HepG2 (cell line): ENCODE data around the gene ELAVL3. TPM values are rescaled to one million over a fixed set of nuclear protein-coding genes. Genes with fewer than 3 reads are reported as not detected.

Experiments used
- ARID4A ChIP-seq: sonication (generic); formaldehyde crosslinking; IDR thresholded peaks from 2 replicates; pipeline ENCODE4 v1.5.0; 2020; ENCODE audit warnings: mild to moderate bottlenecking, missing genetic modification reagents, borderline replicate concordance
- GZF1 ChIP-seq: sonication (generic); formaldehyde crosslinking; IDR thresholded peaks from 2 replicates; pipeline ENCODE4 v1.5.1; 2020; ENCODE audit warnings: mild to moderate bottlenecking, missing genetic modification reagents
- IKZF4 ChIP-seq: sonication (generic); formaldehyde crosslinking; IDR thresholded peaks from 2 replicates; pipeline ENCODE4 v1.5.1; 2020; ENCODE audit warnings: borderline replicate concordance, mild to moderate bottlenecking, low read depth, missing genetic modification reagents; ENCODE audit errors: not compliant biosample characterization
- IRF2 ChIP-seq: IDR thresholded peaks from 2 replicates; pipeline ENCODE4 v1.6.1; 2018; ENCODE audit warnings: missing genetic modification reagents, missing compliant biosample characterization
- POGZ ChIP-seq: sonication (generic); formaldehyde crosslinking; IDR thresholded peaks from 2 replicates; pipeline ENCODE4 v1.4.0; 2020; ENCODE audit warnings: mild to moderate bottlenecking, missing genetic modification reagents
- PRPF4 ChIP-seq: fragments of 200-400 bp; formaldehyde crosslinking; IDR thresholded peaks from 2 replicates; pipeline ENCODE4 v1.6.1; 2016; ENCODE audit warnings: low read length, low read depth; ENCODE audit not compliant: poor library complexity, severe bottlenecking
- RAD21 ChIP-seq: fragments of 450-650 bp; formaldehyde crosslinking; IDR thresholded peaks from 2 replicates; pipeline ENCODE4 v1.5.0; 2020; ENCODE audit warnings: mild to moderate bottlenecking
- SRSF1 ChIP-seq: fragments of 200-400 bp; formaldehyde crosslinking; optimal IDR thresholded peaks from 2 replicates; pipeline ENCODE3; 2017; ENCODE audit warnings: mild to moderate bottlenecking, low read depth, low read length, moderate library complexity
- TMF1 ChIP-seq: sonication (generic); formaldehyde crosslinking; IDR thresholded peaks from 2 replicates; pipeline ENCODE4 v1.8.1; 2022; ENCODE audit warnings: low read depth, missing genetic modification reagents
- U2AF1 ChIP-seq: fragments of 200-400 bp; formaldehyde crosslinking; optimal IDR thresholded peaks from 2 replicates; pipeline ENCODE3; 2017; ENCODE audit warnings: mild to moderate bottlenecking, low read depth, low read length
- ZNF232 ChIP-seq: sonication (generic); formaldehyde crosslinking; IDR thresholded peaks from 2 replicates; pipeline ENCODE4 v1.4.0; 2020; ENCODE audit warnings: missing genetic modification reagents, borderline replicate concordance
- ZNF562 ChIP-seq: sonication (generic); formaldehyde crosslinking; IDR thresholded peaks from 2 replicates; pipeline ENCODE4 v1.8.0; 2022; ENCODE audit warnings: missing genetic modification reagents, borderline replicate concordance
- ZNF839 ChIP-seq: sonication (generic); formaldehyde crosslinking; IDR thresholded peaks from 2 replicates; pipeline ENCODE4 v1.4.0; 2020; ENCODE audit warnings: missing genetic modification reagents, mild to moderate bottlenecking, borderline replicate concordance
- polyA plus RNA-seq, 8 experiments: library from polyadenylated mRNA; depleted of rRNA in 3 of 8; stranded (reverse) in 7 of 8; unstranded in 1 of 8; fragments of >200 nt; fragmentation: Illumina TruSeq in 4 of 8; extraction: Trizol in 4 of 8; gene quantifications; 2 replicates each; pipeline versions ENCODE4 v1.2.1 to v1.2.3, GENCODE V29; 2011 to 2016; ENCODE audit warnings: low read depth in 4 of 8, missing spikeins in 1 of 8, mixed read lengths in 1 of 8; ENCODE audit not compliant: insufficient read depth in 1 of 8
- total RNA-seq, 5 experiments: library from RNA; depleted of rRNA; stranded (reverse); fragments of >200 nt; fragmentation: Illumina TruSeq; extraction: Trizol; gene quantifications; 2 replicates each; pipeline ENCODE4 v1.2.3, GENCODE V29; 2016; ENCODE audit warnings: low read depth in 1 of 5
- TF ChIP-seq, protein P1 (sequence below): sonication (generic); formaldehyde crosslinking; IDR thresholded peaks from one replicate; pipeline ENCODE4 v1.5.1; 2020; ENCODE audit warnings: mild to moderate bottlenecking, missing genetic modification reagents; ENCODE audit errors: not compliant biosample characterization
- TF ChIP-seq, protein P2 (sequence below): sonication (generic); formaldehyde crosslinking; IDR thresholded peaks from 2 replicates; pipeline ENCODE4 v1.8.1; 2023; ENCODE audit warnings: mild to moderate bottlenecking, inconsistent platforms, moderate library complexity, missing genetic modification reagents, borderline replicate concordance

Gene ELAVL3
- total and polyA plus RNA-seq, 2 of the 13 experiments (the other 11 are each of a cell fraction or from before 2014, with no cell fraction given): 0.03 TPM; not detected in 1

- TF ChIP-seq, protein P1, sequence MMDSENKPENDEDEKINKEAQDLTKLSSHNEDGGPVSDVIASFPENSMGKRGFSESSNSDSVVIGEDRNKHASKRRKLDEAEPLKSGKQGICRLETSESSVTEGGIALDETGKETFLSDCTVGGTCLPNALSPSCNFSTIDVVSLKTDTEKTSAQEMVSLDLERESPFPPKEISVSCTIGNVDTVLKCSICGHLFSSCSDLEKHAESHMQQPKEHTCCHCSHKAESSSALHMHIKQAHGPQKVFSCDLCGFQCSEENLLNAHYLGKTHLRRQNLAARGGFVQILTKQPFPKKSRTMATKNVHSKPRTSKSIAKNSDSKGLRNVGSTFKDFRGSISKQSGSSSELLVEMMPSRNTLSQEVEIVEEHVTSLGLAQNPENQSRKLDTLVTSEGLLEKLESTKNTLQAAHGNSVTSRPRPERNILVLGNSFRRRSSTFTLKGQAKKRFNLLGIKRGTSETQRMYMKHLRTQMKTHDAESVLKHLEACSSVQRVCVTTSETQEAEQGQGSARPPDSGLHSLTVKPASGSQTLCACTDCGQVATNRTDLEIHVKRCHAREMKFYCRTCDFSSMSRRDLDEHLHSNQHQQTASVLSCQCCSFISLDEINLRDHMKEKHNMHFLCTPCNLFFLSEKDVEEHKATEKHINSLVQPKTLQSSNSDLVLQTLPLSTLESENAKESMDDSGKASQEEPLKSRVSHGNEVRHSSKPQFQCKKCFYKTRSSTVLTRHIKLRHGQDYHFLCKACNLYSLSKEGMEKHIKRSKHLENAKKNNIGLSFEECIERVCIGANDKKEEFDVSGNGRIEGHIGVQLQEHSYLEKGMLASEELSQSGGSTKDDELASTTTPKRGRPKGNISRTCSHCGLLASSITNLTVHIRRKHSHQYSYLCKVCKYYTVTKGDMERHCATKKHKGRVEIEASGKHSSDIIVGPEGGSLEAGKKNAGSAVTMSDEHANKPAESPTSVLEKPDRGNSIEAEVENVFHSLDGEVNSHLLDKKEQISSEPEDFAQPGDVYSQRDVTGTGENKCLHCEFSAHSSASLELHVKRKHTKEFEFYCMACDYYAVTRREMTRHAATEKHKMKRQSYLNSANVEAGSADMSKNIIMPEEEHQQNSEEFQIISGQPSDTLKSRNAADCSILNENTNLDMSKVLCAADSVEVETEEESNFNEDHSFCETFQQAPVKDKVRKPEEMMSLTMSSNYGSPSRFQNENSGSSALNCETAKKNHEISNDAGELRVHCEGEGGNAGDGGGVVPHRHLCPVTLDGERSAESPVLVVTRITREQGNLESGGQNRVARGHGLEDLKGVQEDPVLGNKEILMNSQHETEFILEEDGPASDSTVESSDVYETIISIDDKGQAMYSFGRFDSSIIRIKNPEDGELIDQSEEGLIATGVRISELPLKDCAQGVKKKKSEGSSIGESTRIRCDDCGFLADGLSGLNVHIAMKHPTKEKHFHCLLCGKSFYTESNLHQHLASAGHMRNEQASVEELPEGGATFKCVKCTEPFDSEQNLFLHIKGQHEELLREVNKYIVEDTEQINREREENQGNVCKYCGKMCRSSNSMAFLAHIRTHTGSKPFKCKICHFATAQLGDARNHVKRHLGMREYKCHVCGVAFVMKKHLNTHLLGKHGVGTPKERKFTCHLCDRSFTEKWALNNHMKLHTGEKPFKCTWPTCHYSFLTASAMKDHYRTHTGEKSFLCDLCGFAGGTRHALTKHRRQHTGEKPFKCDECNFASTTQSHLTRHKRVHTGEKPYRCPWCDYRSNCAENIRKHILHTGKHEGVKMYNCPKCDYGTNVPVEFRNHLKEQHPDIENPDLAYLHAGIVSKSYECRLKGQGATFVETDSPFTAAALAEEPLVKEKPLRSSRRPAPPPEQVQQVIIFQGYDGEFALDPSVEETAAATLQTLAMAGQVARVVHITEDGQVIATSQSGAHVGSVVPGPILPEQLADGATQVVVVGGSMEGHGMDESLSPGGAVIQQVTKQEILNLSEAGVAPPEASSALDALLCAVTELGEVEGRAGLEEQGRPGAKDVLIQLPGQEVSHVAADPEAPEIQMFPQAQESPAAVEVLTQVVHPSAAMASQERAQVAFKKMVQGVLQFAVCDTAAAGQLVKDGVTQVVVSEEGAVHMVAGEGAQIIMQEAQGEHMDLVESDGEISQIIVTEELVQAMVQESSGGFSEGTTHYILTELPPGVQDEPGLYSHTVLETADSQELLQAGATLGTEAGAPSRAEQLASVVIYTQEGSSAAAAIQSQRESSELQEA (CRISPR knock-in tag): no peak
- no peak for TF ChIP-seq ZNF562
- no peak for TF ChIP-seq ZNF839
- TF ChIP-seq, protein P2, sequence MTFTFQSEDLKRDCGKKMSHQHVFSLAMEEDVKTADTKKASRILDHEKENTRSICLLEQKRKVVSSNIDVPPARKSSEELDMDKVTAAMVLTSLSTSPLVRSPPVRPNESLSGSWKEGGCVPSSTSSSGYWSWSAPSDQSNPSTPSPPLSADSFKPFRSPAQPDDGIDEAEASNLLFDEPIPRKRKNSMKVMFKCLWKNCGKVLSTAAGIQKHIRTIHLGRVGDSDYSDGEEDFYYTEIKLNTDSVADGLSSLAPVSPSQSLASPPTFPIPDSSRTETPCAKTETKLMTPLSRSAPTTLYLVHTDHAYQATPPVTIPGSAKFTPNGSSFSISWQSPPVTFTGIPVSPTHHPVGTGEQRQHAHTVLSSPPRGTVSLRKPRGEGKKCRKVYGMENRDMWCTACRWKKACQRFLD (CRISPR knock-in tag): no peak; the same call in 1 of the 2 replicates
- TF ChIP-seq IKZF4 (CRISPR knock-in tag): no peak
- TF ChIP-seq TMF1 (CRISPR knock-in tag): no peak
- peak; percentile 80 for TF ChIP-seq IRF2 (CRISPR knock-in tag)
- TF ChIP-seq POGZ: peak; percentile 81
- TF ChIP-seq PRPF4: no peak
- TF ChIP-seq SRSF1: peak; percentile 58
- no peak; the same call in 1 of the 2 replicates for TF ChIP-seq GZF1 (CRISPR knock-in tag)
- TF ChIP-seq ARID4A (CRISPR knock-in tag): peak; percentile 95
- no peak for TF ChIP-seq RAD21 (CRISPR knock-in tag)
- TF ChIP-seq ZNF232: no peak; the same call in 1 of the 2 replicates
- TF ChIP-seq U2AF1: no peak
Measured at GRCh38 chr19:11528551-11529341, 47.9 kb upstream of the ELAVL3 start, which contains the start of gene ECSIT (continued).
